GM18858 (cell line): ENCODE results near the gene GOLGA3.
"Not testable (repeated sequence)": the region's sequence is repeated elsewhere in the genome, so short reads cannot be mapped to it uniquely, and the experiment has no call there.

Experiments
- ATAC-seq: cut with Tn5 transposase; IDR thresholded peaks from one replicate; pipeline ENCODE4 v1.9.1; 2021; ENCODE audit not compliant: unreplicated experiment

GOLGA3 gene

DNA sequence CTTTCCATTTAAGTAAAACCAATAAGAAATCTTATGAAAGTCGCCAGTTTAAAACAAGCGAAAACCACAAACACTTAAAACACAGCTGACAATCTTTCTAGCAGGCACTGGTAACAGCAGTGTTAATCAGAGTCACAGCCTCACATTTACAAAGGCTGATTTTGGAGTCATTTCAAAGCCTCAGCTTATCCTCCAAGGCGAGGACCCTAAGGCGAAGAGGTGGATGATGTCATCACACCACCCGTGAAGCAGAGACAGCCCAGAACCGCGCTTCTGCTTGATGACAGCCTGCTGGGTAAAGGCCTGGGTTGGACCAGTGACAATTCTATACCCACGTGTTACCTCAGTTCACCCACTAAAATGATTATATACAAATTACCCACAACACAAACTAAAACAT, 10.1 kb downstream of the GOLGA3 start:
- no peak for ATAC-seq

DNA sequence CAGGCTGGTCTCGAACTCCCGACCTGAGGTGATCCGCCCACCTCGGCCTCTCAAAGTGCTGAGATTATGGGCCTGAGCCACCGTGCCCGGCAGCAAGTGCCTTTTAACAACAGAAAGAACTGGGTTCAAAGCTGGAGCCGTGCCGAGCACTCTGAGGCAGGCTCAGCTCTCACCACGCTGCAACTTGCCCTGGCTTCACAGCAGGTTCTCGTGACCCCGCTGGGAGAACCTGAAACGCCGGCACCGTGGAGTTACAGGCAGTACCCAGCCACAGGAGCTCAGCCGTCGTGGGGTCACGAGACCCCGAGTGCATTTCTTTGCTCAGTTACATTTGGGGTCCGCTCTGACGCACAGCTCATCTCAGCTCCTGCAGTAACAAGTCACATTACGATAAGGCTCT, 14.4 kb downstream of the GOLGA3 start:
- ATAC-seq: no peak

DNA sequence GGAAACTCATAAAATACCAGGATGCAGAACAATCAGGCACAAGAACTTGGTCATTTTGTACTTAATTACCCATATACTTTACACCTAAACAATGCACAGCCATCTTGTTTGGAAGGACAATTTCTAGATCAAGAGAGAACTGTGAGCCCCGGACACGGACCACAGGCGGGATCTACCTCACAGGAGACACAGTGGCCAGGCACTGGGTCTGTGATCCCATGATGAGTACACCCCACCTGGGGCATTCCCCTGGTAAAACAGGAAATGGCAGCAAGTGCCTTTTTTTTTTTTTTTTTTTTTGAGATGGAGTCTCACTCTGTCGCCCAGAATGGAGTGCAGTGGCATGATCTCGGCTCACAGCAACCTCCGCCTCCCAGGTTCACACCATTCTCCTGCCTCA, 15.2 kb downstream of the GOLGA3 start:
- no peak for ATAC-seq

DNA sequence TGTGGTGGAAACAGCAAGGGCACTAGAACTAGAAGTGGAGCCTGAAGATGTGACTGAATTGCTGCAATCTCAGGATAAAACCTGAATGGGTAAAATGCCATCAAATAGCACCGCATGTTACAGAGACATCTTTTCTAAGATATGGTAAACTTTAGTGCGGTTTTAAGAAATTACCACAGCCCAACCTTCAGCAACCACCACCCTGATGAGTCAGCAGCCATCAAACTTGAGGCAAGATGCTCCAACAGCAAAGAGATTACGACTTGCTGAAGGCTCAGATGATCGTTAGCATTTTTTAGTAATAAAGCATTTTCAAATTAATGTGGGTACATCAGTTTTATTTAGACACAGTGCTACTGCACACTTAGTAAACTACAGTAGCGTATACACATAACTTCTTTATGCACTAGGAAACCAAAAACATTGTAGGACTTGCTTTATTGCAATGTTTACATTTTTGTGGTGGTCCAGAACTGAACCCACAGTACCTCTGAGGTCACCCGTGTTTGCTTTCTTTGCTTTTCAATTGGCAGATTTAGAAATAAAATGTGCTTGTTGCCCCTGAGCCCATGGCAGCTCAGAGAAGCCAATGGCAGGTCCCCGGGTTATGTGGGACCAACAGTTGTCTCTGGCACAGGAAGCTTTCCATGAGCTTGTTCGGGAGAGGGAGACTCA, 15.9 kb downstream of the GOLGA3 start:
- no peak for ATAC-seq

DNA sequence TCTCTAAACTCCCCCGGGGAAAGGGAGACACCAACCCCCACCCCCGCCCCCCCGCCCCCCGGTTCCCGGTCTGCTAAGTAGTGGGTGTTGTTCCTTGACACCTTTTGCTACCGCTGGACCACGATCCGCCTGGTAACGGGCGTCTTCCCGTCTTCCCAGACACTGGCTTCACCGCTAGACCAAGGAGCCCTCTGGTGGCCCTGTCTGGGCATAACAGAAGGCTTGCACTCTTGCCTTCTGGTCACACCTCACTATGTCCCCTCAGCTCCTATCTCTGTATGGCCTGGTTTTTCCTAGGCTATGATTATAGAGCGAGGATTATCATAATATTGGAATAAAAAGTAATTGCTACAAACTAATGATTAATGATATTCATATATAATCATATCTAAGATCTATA, 19.3 kb downstream of the GOLGA3 start:
- not testable (repeated sequence) for ATAC-seq

DNA sequence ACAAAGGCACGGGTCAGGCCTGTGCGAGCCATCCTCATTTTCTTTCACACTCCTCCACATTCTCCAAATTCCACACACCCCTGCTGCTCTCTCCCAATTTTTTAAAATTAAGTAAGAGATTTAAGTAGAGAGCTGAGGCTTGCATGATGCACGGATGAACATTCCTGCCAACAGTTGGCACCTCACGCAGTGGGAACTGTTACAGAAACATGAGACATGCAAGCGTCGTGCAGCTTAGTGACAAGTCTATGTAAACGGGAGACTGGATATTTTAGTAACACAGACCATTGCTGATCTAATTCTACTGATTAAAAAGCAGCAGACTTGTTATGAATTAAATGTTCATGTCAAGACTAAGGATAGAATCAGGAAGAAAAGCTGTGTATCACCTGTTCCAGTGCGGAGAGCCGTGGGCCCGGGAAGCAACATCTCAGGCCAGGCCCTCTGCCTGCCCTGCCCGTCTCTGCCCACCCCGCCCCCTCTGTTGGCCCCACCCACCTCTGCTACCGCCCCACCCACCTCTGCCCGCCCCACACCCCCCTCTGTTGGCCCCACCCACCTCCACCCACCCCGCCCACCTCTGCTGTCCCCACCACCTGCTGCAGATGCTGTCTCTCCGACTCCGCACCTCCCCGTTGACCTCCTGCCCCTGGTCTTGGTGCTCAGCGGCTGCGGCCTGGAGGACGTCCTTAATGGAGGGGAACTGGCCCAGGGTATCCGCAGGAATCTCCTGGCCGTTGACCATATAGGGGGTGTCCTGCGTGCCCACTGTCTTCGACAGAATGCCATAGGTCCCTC, 21.2 kb downstream of the GOLGA3 start:
- no peak for ATAC-seq

DNA sequence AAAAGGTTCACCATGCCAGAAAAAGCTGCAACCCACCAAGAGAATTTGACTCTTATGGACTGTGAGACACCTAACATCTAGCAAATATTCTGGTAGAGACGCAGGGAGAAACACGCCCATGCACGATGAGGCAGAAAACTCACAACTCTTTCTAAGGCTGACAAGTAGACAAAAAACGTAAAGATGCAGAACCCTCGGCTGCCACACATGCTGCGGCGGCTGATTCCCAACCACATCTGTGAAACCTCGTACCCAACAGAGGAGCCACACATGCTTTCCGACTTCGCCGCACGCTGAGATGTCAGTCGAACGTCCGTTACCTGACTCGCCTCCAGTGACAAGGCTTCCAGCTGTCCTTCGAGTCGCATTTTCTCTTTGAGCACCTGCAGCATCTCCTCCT, 21.8 kb downstream of the GOLGA3 start:
- no peak for ATAC-seq

DNA sequence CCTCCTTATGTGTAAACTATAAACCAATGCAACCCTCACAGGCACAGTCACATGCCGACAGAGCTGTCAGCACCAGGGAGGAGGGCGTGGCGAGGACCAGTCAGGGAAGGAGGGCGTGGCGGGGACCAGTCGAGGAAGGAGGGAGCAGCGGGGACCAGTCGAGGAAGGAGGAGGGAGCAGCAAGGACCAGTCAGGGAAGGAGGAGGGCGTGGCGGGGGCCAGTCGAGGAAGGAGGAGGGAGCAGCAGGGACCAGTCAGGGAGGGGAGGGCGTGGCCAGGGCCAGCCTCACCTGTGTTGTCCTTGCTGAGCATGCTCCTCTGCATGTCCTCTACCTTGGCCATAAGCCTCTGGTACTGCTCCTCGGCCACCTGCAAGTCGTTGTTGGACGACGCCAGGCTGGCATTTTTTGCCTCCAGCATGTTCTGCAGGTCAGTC, 24.2 kb downstream of the GOLGA3 start:
- ATAC-seq: no peak

DNA sequence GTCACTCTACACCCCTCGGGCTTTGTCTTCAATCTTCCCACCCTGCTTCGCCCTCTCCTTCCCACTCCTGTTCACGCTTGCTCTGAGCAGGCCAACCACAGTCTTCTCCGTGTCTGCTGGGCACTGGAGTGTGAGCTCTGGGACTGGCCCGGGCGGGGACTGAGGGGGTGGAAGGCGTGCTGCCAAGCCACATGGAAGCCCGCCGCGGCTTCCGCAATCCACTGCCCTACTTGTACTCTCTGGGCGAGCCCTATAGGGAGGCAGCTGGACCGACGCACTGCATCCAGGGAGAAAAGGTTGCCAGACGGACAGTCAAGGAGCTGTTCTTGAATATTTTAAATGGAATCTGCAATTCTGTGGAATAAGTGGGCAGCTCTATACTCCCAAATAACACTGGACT, 24.8 kb downstream of the GOLGA3 start:
- no peak for ATAC-seq

DNA sequence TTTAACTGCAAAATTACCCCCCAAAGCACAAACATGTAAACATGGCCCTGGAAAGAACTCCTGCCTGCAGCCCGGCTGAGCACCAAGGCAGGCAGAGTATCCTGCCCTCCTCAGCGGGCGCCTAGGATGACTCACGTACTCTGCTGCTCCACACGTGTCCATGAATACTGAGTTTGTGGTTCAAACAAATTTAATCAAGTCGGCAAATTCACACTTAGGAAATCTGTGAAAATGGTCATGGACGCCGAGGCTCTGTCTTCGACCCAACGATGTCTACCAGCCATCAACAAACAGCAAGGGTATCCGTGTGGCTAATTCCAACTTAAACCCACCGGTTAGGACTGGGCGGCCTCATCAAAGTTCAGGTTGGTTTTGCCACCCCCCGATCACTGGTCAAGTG, 25.5 kb downstream of the GOLGA3 start:
- no peak for ATAC-seq

DNA sequence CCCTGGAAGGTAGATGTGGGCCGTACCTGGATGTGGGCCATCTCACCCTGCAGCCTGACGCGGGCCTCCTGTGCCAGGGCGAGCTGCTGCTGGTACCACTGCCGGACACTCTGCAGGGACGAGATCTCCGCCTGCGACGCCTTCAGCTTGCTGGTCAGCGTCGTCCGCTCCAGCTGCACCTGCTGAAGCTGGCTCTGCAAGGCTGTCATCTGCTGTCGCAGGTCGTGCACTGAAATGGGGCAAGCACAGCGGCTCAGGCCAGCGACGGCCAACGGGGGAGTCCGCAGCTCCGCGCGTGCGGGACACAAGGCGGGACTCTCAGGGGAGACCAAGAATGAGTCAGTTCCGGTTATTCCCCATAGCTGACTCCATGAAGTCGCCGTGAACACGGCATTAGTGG, 26.9 kb downstream of the GOLGA3 start:
- ATAC-seq: no peak

DNA sequence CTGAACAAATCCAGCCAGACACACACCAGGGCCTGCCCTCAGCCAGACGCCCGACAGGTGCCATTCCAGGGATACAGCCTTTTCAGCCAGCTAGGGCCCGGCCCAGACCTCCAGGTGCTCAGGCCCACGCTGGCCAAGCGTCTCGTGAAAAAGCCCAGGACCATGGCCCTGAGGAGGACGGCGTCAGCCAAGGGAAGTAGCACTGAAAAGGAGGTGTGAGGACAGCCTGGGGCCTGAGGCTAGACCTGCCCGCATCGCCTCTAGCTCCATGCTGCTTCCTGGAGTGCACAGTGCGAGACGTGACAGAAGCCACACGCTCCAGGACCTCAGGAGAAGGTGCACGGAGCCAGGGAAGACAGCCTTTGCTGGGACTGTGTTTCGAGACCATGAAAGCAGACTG, 29.8 kb downstream of the GOLGA3 start:
- ATAC-seq: no peak

DNA sequence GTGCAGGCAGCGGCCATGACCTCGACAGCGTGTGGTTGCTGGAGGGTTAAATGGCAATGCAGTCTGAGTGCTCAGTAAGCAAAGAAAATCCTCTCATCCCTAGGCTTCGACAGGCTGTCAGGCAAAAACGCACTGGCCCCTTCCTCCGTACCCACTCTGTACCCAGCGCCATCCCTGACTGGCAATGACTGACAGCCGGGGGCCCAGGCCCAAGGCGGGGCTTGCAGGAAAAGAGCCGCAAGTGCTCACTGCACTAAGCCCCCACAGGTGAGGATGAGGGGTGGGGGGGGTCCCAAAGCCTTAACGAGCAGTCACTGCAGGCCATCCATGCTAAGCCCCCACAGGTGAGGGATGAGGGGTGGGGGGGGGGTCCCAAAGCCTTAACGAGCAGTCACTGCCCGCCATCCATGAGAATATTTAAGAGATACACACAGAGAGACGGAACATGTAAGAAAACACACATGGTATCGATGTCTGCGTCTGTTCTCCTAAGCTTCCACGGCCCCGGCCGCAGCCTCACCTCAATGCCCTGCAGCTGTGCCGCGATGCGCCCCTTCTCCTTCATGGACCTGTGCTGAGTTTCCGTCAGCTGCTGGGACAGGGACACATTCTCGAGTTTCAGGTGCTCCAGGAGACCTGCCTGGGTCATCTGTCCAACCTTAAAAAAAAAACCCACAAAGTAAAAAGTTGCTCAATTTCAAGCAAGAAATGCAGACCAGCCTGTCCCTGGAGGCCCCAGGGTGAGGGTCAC, 30.7 kb downstream of the GOLGA3 start:
- ATAC-seq: no peak

DNA sequence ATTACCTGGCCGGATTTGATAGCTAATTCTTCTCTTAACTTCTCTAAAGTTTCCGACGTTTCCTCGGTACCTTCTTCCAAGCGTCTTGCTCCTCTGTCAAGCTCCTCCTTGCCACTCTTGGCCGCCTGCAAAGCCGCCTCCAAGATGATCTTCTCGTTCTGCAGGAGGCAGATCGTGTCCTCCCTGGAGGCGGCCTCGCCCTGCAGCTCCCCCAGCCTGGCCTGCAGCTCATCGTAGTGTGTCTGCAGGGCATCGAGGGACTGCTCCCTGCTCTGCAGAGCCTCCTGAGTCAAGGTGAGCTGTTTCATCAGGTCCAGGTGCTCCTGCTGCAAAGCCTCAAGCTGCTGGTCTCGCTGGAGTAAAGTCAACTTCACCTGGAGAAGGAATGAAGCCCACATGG, 32.8 kb downstream of the GOLGA3 start:
- ATAC-seq: no peak

DNA sequence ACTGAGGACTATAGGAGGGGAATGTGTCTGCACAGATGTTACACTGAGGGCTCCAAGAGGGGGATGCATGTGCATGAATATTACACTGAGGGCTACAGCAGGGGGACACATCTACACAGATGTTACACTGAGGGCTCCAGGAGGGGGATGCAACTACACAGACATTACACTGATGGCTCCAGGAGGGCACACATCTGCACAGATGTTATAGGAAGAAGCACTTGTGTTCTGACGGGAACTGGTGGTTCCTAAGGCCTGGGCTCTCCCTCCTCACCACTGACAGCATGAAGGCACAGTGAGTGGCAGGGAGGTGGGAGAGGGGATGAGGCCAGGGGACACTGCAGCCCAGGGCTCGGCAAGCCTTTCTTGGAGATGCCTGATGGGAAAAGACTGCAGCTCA, 36.7 kb downstream of the GOLGA3 start:
- ATAC-seq: not testable (repeated sequence)

DNA sequence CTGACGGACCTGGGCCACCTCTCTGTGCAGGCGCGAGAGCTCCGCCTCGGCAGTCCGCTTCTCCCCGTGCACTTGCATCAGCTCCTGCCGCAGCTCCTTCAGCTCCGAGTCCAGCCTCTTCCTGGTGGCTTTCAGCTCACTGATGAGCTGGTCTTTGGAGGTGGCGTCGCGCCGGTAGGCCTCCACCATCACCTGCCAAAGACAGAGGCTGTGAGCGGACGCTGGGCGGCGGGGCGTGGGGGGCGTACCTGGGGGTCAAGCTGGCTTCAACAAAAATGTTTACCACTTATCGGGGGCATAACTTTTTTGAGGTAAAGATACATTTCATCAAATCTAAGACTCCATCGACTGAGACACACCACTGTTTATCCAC, 39.6 kb downstream of the GOLGA3 start:
- no peak for ATAC-seq

DNA sequence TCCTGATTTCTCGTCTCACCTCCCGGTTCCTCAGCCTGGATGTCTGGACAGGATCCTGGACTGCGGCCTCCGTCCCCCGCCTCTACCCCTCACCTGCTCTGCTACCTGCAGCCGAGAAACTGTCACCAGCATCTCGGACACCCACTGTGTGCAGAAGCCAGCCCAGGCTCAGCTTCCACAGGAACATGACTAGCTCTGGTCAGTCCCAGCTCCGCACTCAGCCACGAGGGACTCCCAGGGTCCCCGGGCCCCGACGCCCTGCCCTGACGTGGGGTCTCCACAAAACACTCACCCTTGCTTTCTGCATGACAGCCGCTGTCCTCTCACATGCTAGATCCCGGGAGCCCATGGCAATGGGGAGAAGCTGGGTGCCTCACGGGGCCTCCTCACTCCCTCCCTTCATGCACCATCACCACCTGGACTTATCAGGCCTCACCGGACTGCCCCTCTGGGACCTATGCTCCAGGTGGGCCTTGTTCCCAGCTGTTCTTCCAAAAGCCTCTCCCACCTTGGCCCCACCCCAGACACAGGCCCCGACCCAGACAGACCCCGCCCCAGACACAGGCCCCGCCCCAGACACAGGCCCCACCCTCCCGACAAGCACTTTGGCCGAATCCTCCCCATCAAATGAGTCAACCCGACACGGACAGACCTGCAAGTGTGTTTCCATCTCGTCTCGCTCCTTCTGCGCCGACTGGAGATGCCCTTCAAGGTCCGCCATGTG, 40.1 kb downstream of the GOLGA3 start:
- ATAC-seq: no peak

DNA sequence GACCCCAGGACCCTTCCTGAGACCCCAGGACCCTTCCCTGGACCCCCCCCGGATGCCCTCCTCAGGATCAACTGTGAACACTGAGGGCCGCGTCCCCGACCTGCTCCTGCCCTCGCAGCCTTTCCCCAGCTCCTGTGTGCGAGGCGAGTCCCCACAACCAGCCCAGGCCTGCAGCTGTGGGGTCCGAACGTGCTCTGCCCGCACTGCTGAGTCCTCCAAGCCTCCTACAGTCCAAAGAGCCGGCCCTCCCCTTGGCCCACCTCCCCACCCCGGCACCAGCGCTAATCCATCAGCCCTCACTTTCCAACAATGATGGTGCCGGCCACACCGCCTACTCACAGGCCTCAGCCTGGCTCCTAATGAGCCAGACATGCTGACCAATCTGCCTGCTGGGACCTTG, 40.8 kb downstream of the GOLGA3 start:
- no peak for ATAC-seq

DNA sequence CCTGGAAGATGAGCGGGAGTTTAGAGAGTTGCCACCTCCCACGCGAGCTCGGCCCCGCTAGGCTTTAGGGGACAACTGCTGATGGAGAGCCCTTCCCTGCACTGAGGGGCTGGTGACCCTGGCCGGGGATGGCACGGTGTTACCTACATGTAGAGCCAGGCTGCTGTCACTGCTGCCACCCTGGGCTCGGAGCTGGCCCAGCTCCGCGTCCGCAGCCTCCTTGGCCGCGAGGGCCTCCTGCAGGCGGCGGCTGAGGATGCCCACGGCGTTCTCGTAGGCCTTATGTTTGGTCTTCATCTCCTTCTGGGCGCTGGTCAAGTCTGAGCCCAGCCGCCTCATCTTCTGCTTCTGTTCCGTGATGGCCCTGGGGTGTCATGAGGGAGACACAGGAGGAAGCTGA, 42.5 kb downstream of the GOLGA3 start:
- no peak for ATAC-seq

DNA sequence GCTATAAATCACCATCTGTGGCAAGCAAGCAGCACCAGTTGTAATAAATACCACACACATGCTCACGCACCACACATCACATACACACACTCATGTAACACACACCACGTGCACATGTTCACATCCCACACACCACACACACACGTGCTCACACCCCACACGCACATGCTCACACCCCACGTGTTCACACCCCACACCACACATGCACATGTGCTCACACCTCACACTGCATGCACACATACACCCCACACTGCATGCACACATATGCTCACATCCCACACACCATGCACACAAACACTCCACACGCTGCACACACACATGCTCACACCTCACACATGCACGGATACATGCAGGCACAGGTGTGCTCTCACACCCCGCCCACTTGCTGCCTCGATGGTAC, 44.1 kb downstream of the GOLGA3 start:
- ATAC-seq: no peak

DNA sequence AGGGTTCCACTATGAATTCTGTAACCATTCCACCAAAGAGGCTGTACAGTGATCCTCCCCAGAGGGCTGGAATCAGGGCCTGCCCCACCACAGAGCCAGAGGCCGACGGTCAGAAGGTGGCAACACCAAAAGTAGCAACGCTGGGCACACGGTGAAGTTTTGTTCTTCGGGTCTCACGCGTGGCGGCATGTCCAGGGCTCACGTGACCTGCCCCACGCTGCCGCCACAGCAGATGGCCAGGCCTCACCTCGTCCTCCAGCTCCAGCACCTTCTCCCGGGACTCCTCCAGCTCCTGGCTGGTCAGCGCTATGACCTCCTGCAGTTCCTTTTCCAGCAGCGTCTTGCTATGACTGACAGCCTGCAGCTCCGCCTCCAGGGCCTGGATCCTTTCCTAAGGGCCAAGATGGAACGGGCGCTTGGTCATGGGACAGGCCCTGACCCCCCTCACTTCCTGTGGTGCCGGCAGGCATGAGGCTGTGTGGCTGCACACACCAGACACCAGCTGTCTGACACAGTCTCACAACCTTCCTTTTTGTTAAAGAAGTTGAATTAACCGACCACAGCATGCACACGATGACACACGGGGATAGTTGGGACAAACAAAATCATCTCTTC, 44.6 kb downstream of the GOLGA3 start:
- no peak for ATAC-seq
